ENCODE data around the gene STK32B. TPM values are rescaled to one million over a fixed set of nuclear protein-coding genes. Genes with fewer than 3 reads are reported as not detected.

The STK32B gene
- total and polyA plus RNA-seq, 9 of the 15 experiments (the other 6 are each of a cell fraction or from before 2014, with no cell fraction given), result 0.03 to 0.20 (median 0.07) TPM; not detected in 2

GRCh38 chr4:5118994-5119835, 67.9 kb downstream of the STK32B start:
- 3% methylated on average over 11 of the region's 11 CpGs for WGBS (ENCODE audit: insufficient coverage, low coverage, missing lambda C conversion rate)
- in situ Hi-C loops (cut with MboI) (no loop called here), intact Hi-C loops (cut with micrococcal nuclease) (no loop called here)
- Histone ChIP-seq H2AFZ (ENCODE audit: low read depth, low read length) (no peak overlapping the region), H3K4me3 (no peak overlapping the region), H3K4me2 (ENCODE audit: insufficient read depth, low read length) (no peak overlapping the region), H3K79me2 (ENCODE audit: control insufficient read depth, insufficient read depth, low read length) (no peaks in the 10 kb centered on the region), H4K20me1 (replicated peaks; ENCODE audit: control insufficient read depth, insufficient read depth, low read length) (no peaks in the 10 kb centered on the region; the same call in 1 of the 2 replicates), H3K9me1 (ENCODE audit: control insufficient read depth, insufficient read depth, low read length) (no peaks in the 10 kb centered on the region), H3K27me3 (ENCODE audit: control insufficient read depth in 2 of 2, insufficient read depth in 2 of 2, low read length in 2 of 2) (peaks cover 0 to 5% of the 10 kb centered on the region in 2 experiments; a peak in 2 of 5 replicates), H3K36me3 (ENCODE audit: control insufficient read depth, insufficient read depth, low read length) (no peaks in the 10 kb centered on the region), H3K9ac (ENCODE audit: insufficient read depth in 1 of 2, low read depth in 2 of 2, low read length in 2 of 2) (no peak overlapping the region), H3K27ac (ENCODE audit: extremely low read depth, low read depth, low read length) (no peak overlapping the region), H3K4me1 (replicated peaks in 1 of 2; ENCODE audit: control insufficient read depth in 2 of 2, insufficient read depth in 2 of 2, low read length in 2 of 2) (no peaks in the 10 kb centered on the region), H3K9me3 (replicated peaks; ENCODE audit: control insufficient read depth, insufficient read depth, low read depth, low read length) (no peaks in the 10 kb centered on the region)
- BruUV-seq (replicated peaks), result no TSS peak
- no peak for DNase-seq (ENCODE audit: extremely low read depth in 1 of 4, low spot score in 3 of 4)
- POLR2A ChIA-PET, result no interaction called here
- no peak for ATAC-seq
- FAIRE-seq, result no peak
- CTCF ChIA-PET (ENCODE audit: low intra/inter-chr PET ratio), result no interaction called here
- no peak for TF ChIP-seq OTX1 (CRISPR knock-in tag; IDR thresholded peaks at IDR 0.05)
- TF ChIP-seq GABPB1 (CRISPR knock-in tag; IDR thresholded peaks at IDR 0.05), result no peak
- TF ChIP-seq ZNF121 (CRISPR knock-in tag; conservative IDR thresholded peaks at IDR 0.05), result no peak
- TF ChIP-seq, protein P1, sequence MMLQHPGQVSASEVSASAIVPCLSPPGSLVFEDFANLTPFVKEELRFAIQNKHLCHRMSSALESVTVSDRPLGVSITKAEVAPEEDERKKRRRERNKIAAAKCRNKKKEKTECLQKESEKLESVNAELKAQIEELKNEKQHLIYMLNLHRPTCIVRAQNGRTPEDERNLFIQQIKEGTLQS (IDR thresholded peaks at IDR 0.05), result no peak
- TF ChIP-seq, protein P1 (CRISPR knock-in tag; conservative IDR thresholded peaks at IDR 0.05), result no peak
- TF ChIP-seq NELFE (IDR thresholded peaks at IDR 0.05; ENCODE audit: insufficient read depth, insufficient read length), result no peak
- TF ChIP-seq DPF2 (IDR thresholded peaks at IDR 0.05), result no peak
- no peak for TF ChIP-seq PHF20 (IDR thresholded peaks at IDR 0.05; ENCODE audit: partially characterized antibody)
- no peak for TF ChIP-seq PTRF (tag; IDR thresholded peaks at IDR 0.05)
- no peak for TF ChIP-seq ZNF324 (CRISPR knock-in tag; IDR thresholded peaks at IDR 0.05)
- TF ChIP-seq, protein P2, sequence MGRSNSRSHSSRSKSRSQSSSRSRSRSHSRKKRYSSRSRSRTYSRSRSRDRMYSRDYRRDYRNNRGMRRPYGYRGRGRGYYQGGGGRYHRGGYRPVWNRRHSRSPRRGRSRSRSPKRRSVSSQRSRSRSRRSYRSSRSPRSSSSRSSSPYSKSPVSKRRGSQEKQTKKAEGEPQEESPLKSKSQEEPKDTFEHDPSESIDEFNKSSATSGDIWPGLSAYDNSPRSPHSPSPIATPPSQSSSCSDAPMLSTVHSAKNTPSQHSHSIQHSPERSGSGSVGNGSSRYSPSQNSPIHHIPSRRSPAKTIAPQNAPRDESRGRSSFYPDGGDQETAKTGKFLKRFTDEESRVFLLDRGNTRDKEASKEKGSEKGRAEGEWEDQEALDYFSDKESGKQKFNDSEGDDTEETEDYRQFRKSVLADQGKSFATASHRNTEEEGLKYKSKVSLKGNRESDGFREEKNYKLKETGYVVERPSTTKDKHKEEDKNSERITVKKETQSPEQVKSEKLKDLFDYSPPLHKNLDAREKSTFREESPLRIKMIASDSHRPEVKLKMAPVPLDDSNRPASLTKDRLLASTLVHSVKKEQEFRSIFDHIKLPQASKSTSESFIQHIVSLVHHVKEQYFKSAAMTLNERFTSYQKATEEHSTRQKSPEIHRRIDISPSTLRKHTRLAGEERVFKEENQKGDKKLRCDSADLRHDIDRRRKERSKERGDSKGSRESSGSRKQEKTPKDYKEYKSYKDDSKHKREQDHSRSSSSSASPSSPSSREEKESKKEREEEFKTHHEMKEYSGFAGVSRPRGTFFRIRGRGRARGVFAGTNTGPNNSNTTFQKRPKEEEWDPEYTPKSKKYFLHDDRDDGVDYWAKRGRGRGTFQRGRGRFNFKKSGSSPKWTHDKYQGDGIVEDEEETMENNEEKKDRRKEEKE (IDR thresholded peaks at IDR 0.05; ENCODE audit: borderline replicate concordance in 1 of 2, control insufficient read depth in 1 of 2, low read depth in 2 of 2, low read length in 1 of 2), result no peak
- no peak for TF ChIP-seq PBX2 (CRISPR knock-in tag; IDR thresholded peaks at IDR 0.05; ENCODE audit: low read depth)
- no peak for TF ChIP-seq PBX2 (tag; conservative IDR thresholded peaks at IDR 0.05; ENCODE audit: low read depth)
- no peak for TF ChIP-seq ELK3 (CRISPR knock-in tag; IDR thresholded peaks at IDR 0.05)
- no peak for TF ChIP-seq NR1H2 (CRISPR knock-in tag; IDR thresholded peaks at IDR 0.05)
